ENCODE results near the gene SMAD3.

The SMAD3 gene

GRCh38 chr15:67095912-67096311, 30.5 kb downstream of the SMAD3 start:
- DNase-seq (ENCODE audit: low read depth in 1 of 2, low spot score in 1 of 2) = no peak

- no peak for DNase-seq (ENCODE audit: low read depth in 1 of 2, low spot score in 1 of 2)
Observed at GRCh38 chr15:67096546-67097294, 31.3 kb downstream of the SMAD3 start.

- DNase-seq (ENCODE audit: low read depth in 1 of 2, low spot score in 1 of 2) = no peak
Observed at GRCh38 chr15:67097424-67097823, 32.0 kb downstream of the SMAD3 start.

DNA sequence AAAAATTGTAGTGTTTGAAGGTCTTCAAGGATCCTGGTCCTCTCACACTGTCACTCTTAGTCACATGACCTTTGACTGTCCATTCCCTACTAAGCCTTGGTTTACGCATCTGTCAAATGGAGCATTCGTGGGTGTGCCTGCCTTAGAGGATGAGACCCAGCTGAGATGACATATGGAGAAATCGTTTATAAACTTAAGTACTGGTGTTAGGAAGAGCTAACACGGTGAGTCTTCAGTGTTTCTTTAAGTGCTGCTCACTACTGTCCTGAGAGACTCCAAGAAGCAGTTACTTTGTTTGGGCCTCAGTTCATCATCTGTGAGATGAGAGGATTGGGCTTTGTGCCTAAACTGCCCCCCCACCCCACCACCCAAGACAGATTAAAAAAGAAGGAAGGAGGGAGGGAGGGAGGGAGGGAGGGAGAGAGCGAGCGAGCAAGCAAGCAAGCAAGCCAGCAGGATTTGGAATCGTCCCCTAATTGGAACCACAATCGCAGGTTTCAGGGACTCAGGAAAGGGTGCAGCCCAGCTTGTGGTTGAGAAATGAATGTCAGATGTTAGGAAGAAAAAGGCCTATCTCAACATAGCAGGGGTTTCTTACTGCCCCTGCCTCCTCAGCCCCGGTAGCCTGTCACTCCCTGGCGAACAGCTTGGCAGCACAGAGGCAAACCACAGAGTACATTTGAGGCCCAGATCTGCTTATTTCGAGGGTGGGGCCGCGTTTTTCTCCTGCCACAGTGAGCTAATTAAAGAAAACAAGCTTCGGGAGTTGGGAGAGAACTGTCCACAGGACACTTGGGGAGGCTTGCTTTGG, 32.7 kb downstream of the SMAD3 start:
- no peak for DNase-seq (ENCODE audit: low read depth in 1 of 2, low spot score in 1 of 2)

GRCh38 chr15:67098768-67099282, 33.4 kb downstream of the SMAD3 start:
- DNase-seq (ENCODE audit: low read depth in 1 of 2, low spot score in 1 of 2) = no peak

- DNase-seq (ENCODE audit: low read depth in 1 of 2, low spot score in 1 of 2) = no peak
Observed at GRCh38 chr15:67100124-67100791, 34.9 kb downstream of the SMAD3 start.

GRCh38 chr15:67100801-67101581, 35.6 kb downstream of the SMAD3 start:
- DNase-seq (ENCODE audit: low read depth in 1 of 2, low spot score in 1 of 2) = peak in 1 of 2 donors; percentile 71

- peak in 1 of 2 donors; percentile 68 for DNase-seq (ENCODE audit: low read depth in 1 of 2, low spot score in 1 of 2)
Observed at GRCh38 chr15:67101911-67102598, 36.7 kb downstream of the SMAD3 start.

- DNase-seq (ENCODE audit: low read depth in 1 of 2, low spot score in 1 of 2) = no peak
Observed at GRCh38 chr15:67102599-67102929, 37.2 kb downstream of the SMAD3 start.

- DNase-seq (ENCODE audit: low read depth in 1 of 2, low spot score in 1 of 2) = no peak
Observed at GRCh38 chr15:67103021-67103420, 37.6 kb downstream of the SMAD3 start.

DNA sequence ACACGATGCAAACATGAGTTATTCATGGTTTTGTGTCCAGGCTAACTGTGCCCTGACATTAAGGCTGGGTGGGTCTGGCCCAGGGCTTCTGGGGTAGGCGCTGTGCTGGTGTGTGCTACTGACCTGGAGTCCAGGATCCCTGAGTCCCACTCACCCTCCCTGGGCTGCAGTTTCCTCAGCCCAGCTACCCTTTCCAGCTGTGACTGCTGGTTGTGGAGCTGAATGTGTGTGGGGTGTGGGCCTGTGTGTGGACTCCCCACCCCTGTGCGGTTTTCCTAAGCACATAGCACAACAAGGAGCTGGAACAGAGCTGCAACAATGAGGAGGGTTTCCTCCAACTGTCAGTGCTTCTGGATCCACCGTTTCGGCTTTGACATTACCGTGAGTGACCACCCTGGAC, 38.0 kb downstream of the SMAD3 start:
- DNase-seq (ENCODE audit: low read depth in 1 of 2, low spot score in 1 of 2) = no peak

DNA sequence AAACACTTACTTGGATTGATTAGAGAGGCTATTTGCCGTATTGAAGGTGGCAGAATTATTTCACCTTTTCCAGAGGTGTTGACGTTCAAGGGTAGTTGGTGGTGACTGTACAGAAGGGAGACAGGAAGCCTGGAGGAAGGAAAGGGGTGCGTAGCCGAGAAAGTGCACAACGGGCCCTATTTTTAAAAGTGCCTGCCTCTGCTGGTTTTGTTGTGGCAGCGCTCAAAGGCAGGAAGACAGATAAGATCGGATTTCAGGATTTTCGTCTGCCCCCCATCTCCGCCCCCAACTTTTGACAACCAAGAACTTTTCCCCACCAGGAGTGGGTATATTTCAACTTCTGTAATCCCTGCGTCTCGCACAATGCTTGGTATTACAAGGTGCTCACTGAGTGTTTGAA, 38.5 kb downstream of the SMAD3 start:
- no peak for DNase-seq (ENCODE audit: low read depth in 1 of 2, low spot score in 1 of 2)

GRCh38 chr15:67104510-67104909, 39.1 kb downstream of the SMAD3 start:
- no peak for DNase-seq (ENCODE audit: low read depth in 1 of 2, low spot score in 1 of 2)

DNA sequence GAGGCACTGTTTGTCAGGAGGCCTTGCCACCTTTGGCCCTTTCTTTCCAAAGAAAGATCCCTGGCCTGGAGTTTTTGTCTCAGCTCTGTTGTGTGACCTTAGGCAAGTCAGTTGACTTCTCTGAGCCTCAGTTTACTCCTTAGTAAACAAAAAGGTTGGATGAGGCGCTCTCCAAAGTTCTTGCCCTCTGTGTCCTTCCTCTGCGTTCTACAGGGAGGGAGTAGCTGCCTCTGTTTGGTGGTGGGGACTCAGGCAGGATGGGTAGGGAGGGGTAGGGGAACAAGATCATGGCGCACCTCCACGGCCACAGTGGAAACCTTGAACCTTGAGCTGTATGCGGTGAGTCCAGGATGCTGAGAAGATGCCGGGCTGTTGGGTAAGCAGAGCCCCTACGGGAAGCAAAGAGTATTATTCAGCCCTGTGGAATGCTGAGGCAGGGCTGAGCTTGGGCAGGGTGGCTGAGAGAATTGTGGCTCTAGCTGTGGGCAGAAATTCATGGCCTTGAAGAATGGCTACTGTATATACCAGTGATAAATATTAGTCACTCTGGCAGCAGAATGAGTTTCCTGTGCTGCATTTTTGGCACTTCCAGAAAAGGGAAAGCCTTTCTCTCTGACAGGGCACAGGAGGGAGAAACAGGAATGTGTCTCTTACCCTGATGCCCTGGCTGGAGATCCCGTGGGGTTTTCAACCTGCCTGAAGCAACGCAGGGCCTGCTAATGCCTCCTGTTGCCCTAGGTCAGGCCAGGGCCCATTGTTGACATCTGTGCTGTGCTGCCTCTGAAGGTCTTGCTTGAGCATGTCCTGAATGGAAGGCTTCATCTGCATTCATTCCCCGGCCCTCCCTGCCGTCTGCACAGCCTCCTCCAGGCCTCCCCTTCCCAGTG, 39.9 kb downstream of the SMAD3 start:
- no peak for DNase-seq (ENCODE audit: low read depth in 1 of 2, low spot score in 1 of 2)

DNA sequence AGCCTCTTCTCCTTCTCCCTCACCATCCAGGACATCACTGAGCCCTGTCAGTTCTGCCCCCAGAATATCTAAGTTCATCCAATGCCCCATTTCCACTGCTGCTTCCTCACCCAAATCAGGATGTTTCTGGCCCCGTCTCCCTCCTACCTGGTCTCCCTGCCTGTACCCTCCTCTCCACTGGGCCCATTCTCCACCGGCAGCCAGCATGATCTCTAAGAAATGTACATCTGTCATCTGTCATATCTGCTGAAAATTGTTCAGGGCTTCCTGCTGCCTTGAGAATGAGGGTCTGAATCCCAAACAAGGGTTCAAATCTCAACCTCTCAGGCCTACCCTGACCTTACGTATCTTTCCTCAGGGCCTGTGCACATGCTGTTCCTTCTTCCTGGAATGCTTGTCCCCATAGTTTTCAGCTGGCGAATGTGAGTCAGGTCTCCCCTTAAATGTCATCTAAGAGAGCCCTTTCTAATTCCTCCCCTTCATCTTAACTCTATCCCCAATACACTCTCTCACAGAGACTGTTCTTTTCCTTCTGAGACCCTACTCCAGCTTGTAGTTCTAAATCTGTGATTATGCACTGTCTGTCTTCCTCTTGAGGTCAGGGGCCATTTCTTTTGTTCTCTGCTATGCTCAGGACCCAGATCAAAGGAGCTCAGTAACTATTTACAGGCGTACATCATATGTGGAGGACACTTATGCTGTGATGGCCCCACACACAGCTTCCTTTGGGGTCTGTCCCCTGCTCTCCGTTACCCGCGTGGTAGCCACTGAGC, 40.8 kb downstream of the SMAD3 start:
- no peak for DNase-seq (ENCODE audit: low read depth in 1 of 2, low spot score in 1 of 2)

DNA sequence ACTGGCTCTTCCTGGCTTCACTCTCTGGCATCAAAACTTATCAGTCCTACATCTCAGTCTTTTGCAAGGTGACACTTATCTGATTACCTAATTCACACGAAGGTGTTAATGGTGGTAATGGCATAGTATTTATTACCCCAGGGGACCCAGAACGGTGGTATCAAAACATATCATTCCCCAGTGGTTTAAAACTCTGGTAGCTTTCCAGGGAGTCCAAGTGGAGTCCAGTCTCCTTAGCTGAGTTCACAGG, 41.3 kb downstream of the SMAD3 start:
- DNase-seq (ENCODE audit: low read depth in 1 of 2, low spot score in 1 of 2) = no peak

- no peak for DNase-seq (ENCODE audit: low read depth in 1 of 2, low spot score in 1 of 2)
Observed at GRCh38 chr15:67107014-67107812, 41.8 kb downstream of the SMAD3 start.

Data from activated CD4-positive, alpha-beta T cell treated with anti-CD3 and anti-CD28 coated beads, Interleukin-2, amount 50 U/mL, for 24 hours (primary cell).